ENCODE data around the gene CLEC2D.
"Not testable (repeated sequence)": the region's sequence is repeated elsewhere in the genome, so short reads cannot be mapped to it uniquely, and the experiment has no call there.

Gene CLEC2D

GRCh38 chr12:9731797-9732196, 62.3 kb downstream of the CLEC2D start:
- DNase-seq, result no peak

GRCh38 chr12:9732921-9733461, 63.5 kb downstream of the CLEC2D start, which contains the start of gene CLECL1:
Gene CLECL1, minus strand, starts transcription at chr12:9733097.
- DNase-seq, result no peak

- DNase-seq, result no peak
Measured at GRCh38 chr12:9735601-9736000, 66.1 kb downstream of the CLEC2D start.

GRCh38 chr12:9736936-9737705, 67.6 kb downstream of the CLEC2D start:
- no peak for DNase-seq

- not testable (repeated sequence) for DNase-seq
Measured at GRCh38 chr12:9738905-9739304, 69.4 kb downstream of the CLEC2D start.

- not testable (repeated sequence) for DNase-seq
Measured at GRCh38 chr12:9739404-9740105, 70.0 kb downstream of the CLEC2D start.

GRCh38 chr12:9740106-9740750, 70.7 kb downstream of the CLEC2D start:
- no peak for DNase-seq

GRCh38 chr12:9741726-9742125, 72.2 kb downstream of the CLEC2D start:
- DNase-seq, result no peak

- DNase-seq, result no peak
Measured at GRCh38 chr12:9742661-9743060, 73.1 kb downstream of the CLEC2D start.

GRCh38 chr12:9745199-9745598, 75.7 kb downstream of the CLEC2D start:
- DNase-seq, result no peak
